Measurements from ENCODE around the gene DMTF1.
"Not testable (repeated sequence)": the region's sequence is repeated elsewhere in the genome, so short reads cannot be mapped to it uniquely, and the experiment has no call there.

DMTF1 gene

DNA sequence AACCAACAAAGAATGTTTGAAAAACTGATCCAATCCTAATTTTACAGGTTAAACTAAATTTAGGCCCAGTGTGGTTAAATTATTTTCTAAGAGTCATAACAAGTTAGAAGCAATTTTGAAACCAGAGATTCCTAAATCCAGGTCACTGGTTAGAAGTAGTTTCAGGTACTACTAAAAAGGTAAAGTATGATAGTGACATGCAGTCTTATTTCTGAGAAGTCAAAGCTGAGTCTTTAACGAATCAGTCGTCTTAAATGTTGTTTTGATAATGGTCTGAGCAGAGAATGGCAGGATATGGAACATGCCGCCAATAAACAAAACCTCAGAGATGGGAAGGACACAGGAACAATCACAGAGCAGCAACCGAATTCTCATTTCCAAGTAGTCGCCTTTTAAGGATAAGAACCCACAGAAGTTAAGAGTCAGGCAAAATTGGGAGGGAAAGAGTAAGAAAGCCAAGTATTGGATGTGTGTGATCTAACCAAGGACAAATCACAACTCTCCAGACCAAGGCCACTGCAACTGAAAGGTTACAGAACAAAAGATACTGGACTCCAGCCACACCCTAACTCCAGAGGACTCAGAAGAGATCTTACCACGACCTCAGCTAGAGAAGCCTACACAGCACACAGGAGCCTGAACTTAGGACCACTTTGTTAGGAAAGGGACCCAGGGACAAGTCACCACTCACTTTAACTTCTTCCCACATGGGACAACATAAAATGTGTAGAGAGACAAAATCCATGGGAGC is 47.6 kb downstream of the DMTF1 start:
- DNase-seq: no peak

DNA sequence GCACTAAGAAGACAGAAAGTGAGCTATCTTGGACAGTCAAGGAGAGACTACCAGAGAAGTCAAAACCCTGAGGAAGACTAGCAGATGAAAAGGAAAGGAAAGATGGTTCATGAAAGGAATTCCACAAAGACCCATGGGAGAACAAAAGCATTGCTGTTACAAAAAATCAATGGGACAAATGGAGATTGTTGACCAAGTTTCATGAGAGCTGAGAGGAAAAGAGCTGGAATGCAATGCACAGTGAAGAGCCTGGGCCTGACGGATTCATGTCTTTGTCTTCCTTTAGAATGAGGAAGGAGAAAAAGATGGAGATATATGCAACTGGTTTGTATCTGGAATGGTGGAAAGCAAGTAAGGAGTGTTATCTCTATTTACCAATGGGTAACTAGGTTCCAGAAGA is 50.0 kb downstream of the DMTF1 start:
- no peak for DNase-seq

DNA sequence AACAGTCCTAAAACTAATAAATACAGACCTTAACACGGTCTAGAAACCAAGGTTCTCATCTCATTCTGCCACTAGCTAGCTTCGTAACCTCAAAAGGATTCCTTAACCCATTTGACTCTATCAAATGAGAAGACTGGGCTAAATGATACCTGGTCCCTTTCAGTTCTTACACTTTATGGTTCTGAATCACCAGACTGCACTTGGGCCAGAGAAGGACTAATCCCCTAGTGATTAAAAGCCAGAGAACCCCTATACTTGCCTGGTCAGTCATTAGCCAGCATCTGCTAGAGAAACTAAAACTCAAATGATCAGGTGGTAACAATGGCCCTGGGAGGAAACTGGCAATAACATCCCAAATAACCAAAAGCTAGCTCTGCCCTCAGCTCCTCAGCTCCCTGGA is 50.5 kb downstream of the DMTF1 start:
- no peak for DNase-seq

DNA sequence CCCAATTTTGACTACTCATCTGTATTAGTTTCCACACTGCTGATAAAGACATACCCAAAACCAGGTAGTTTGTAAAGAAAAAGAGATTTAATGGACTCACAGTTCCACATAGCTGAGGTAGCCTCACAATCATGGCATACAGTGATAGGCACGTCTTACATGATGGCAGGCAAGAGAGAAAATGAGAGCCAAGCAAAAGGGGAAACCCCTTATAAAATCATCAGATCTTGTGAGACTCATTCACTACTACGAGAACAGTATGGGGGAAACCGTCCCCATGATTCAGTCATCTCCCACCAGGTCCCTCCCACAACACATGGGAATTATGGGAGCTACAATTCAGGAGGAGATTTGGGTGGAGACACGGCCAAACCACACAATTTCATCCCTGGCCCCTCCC is 51.7 kb downstream of the DMTF1 start:
- not testable (repeated sequence) for DNase-seq

DNA sequence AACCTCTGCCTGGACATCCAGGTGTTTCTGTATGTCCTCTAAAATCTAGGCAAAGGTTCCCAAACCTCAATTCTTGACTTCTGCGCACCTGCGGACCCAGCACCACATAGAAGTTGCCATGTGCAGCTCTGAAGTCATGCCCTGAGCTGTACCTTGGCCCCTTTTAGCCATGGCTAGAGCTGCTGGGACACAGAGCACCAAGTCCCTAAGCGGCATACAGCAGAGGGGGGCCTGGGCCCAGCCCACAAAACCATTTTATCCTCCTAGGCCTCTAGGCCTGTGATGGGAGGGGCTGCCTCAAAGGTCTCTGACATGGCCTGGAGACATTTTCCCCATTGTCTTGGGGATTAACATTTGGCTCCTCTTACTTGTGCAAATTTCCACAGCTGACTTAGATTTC is 52.7 kb downstream of the DMTF1 start:
- no peak for DNase-seq

DNA sequence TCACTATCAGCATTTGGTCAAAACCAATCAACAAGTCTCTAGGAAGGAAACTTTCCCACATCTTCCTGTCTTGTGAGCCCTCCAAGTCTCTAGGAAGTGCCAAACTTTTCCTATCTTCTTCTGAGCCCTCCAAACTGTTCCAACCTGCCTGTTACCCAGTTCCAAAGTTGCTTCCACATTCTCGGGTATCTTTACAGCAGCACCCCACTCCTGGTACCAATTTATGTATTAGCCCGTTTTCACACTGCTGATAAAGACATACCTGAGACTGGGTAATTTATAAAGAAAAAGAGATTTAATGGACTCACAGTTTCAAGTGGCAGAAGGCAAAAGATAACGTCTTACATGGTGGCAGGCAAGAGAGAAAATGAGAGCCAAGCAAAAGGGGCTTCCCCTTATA is 53.4 kb downstream of the DMTF1 start:
- DNase-seq: not testable (repeated sequence)

DNA sequence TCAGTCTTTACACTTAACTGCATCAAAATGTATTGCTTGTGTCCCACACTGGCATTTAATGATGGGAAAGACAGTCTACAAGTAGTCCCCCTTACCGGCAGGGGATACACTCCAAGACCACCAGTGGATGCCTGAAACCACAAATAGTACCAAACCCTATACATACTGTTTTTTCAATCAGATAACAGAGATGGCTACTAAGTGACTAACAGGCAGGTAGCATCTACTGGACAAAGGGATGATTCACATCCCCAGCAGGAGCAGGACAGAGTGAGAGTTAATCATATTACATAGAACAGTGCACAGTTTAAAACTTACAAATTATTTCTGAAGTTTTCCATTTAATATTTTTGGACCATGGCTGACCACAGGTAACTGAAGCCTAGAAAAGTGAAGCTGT is 54.1 kb downstream of the DMTF1 start:
- DNase-seq: no peak

DNA sequence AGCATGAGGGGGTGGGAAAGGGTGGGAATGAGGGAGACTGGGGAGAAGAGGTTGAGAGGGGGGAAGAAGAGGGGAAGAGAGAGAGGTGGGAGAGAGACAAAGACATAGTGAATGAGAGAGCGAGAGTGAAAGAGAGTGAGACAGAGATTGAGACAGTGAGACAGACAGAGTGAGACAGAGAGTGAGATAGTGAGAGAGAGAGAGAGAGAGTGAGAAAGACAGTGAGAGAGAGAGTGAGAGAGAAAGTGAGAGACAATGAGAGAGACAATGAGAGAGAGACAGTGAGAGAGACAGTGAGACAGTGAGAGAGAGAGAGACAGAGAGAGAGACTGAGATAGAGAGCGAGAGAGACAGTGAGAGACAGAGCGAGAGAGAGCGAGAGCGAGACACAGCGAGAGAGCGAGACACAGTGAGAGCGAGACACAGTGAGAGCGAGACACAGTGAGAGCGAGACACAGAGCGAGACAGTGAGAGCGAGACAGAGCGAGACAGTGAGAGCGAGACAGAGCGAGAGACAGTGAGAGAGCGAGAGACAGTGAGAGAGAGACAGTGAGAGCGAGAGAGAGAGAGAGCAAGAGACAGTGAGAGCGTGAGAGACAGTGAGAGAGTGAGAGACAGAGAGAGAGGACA is 57.2 kb downstream of the DMTF1 start:
- no peak for DNase-seq

DNA sequence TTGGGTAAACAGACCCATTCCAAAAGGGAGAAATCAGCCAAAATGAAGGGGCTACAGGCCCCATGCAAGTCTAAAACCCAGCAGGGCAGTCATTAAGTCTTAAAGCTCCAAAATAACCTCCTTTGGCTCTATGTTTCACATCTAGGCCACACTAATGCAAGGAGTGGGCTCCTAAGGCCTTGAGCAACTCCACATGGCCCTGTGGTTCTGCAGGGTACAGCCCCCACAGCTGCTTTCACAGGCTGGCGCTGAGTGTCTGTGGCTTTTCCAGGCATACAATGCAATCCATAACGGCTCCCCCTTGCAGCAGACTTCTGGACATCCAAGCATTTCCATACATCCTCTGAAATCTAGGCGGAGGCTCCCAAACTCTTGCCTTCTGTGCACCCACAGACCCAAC is 58.3 kb downstream of the DMTF1 start:
- DNase-seq: no peak

DNA sequence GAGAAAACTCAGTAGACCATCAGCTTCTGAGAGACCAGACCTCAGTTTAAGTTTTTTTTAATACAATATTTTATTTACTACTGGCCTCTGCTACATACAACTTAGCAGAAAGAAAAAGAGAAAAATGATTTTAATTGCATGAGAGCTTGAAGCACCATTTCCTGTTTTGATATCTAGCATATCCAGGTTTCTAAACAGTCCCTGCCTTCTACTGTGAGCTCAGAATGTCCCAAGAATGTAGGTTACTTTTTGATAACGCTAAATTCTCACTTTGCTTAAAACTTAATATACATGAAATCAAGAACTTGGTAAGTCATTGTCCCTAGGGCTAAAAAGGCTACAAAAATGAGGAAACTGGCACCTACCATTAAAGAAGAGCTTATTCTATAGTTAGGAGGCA is 60.2 kb downstream of the DMTF1 start:
- DNase-seq: no peak

DNA sequence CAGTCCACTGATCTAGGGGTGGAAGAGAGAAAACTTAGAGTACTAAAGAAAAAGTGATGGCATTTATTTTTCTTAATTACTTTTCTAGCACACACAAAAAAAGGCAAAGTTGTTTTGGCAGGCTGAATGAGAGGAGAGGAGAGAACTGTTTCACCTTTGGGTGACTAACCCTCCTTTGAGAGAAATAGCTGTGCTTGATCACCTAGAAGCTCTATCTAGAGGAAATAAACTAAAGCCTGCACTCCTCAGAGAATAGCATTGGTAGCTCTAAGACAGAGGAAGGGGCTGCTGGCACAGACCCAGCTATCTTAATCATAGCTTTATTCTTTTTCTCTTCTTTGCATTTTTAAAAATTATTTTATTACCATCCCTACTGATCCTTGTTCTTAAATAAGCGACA is 61.0 kb downstream of the DMTF1 start:
- no peak for DNase-seq

DNA sequence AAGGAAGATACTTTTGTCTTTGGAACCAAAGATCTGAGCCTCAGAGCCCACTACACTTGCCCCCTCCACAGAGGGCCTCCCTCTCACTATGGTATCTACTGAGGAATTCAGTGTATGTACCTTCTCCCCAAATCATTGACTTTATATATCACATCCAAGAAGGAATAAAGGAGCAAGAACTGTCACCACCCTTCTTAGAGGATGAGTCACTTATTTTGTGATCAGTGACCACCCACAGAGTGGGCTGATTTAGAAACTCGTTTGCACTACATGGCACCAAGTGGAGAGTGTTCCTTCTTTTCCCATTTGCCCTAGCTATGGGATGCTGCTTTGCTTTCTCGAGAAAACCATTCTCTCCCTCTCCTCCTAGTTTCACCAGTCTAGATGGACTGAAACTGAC is 61.6 kb downstream of the DMTF1 start:
- DNase-seq: no peak

DNA sequence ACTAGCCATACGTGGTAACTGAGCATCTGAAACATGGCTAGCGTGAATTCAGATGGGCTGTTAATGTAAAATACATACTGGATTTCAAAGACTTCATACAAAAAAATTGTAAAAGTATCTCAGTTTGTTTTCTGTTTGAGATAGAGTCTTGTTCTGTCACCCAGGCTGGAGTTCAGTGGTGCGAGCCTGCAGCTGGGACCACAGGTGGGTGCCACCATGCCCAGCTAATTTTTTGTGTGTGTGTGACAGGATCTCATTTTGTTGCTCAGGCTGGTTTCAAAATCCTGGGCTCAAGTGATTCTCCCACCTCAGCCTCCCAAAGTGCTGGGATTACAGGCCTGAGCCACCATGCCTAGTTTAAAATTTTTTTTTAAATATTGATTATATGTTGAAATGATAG is 62.8 kb downstream of the DMTF1 start:
- no peak for DNase-seq

DNA sequence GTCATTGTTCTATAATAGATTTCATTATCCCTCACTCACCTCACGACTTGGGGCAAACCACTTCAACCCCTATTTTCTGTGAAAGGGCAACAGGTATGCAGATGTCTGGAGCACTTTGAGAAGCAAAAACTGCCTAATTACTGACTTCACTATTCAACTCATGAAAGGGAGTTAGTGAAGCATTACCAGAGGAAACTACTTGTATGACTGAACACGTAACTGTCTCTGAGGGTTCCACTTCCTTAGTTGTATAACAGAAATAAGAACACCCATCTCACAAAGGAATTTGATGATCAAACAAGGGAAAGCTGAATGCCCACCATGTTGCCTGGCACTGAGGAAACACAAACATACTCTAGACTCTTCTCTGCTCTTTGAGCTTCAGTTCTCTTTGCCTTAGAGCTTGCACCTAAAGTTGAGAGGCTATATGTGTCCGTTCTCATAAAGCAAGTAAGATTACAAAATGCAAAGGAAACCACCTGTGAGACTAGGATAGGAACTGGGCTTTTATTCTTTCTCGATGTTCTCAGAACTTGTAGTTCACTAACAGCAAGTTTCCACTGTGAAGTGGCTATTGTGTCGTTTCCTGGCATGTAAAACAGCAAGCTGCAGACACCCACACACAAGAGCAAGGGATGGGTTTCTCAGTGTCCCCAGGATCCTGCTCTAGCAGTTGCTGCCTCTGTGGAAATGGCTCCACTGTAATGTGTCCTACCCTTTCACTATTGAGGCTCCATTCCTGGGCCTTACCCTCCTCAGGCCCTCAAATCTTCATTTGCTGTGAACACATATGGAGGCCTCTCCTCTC is 64.7 kb downstream of the DMTF1 start:
- DNase-seq: no peak

DNA sequence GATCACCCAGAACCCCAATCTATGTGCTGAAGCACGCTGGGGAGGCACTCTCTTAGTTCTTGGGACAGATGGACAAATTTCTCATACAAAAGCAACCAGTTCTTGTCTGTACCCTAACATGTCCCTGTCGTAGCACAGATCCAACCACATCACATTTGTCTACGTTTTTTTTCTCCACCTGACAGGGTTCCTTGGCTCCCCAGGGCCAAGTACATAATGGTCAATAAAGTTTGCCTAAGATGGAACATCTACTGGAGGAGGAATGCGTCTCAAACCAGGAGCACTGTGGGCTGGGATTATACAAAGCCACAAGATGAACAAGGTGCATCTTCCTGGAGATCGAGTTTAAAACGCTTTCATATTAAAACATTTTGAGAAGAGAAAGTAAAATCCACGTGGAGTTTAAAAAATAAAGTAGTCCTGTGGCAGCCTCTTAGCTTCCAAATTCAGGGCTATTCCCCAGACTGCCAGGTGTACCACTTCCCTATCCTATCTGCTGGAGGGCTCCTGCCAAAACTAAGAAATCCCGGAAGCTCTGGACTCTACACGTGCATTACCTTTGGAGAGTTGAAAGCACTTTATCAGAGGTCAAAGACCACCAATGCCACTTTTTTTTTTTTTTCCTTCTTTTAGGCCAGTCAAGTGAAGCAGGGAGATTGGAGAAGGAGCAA is 65.9 kb downstream of the DMTF1 start:
- DNase-seq: no peak

DNA sequence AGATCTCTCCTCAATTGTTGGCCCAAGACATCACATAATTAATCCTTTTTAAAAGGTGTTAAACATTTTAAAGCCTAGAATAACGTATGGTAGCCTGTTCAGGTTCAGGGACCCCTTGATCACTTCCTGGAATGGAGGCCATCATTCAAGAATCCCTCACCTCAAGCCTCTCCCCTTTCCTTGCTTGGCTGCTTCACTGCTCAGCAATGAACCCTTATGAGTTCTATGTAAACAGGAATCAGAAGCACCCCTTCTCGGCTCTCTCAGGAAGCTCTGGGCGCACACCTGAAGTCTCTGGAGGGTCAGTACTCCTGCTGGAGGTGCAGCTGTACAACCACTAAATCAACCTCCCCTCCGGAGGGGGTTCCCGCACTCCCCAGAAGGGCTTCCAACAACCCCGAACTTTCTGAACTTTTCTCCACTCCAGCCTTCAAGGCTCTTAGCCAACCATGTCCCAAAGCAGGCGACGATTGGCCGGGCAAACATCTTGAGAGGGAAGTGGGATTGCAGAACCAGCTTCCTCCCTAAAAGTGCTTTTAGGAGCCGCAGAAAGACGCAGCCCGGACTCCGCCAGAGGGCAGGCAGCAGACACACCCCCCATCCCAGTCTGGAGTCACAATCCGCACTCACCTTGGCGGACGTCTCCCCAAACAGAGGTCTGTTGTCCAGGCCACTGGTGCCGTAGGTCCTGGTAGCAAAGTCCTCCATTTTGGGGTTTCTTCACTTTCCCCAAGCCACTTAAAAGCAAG is 66.7 kb downstream of the DMTF1 start:
- DNase-seq: no peak

DNA sequence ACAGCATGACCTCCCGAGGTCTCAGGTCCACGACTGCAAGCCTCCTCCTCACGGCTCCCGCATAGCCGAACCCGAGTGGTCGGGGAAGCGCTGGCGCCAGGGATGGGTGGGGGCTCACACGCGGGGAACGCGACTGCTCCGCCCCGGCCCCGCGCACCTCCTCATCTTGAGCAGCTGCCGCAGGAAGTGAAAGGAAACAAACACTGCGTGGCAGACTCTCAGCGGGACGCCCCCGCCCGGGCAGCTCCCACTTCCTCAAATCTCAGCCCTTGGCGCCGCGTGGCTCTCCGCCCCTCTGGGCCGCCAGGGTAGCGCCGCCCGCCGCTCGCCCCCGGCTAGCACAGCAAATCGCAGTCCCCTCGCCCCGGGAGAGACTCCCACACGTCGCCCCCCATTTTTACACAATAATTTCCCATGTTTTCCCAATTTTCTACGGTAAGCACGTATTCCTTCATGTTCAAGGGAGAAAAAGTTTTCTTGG is 67.3 kb downstream of the DMTF1 start, which contains the start of gene TMEM243:
Gene TMEM243 (minus strand): TSS at position 188 of the 481 bp plus-strand sequence. CDS start 229 bp downstream, outside the sequence.
- DNase-seq: peak; percentile 28

DNA sequence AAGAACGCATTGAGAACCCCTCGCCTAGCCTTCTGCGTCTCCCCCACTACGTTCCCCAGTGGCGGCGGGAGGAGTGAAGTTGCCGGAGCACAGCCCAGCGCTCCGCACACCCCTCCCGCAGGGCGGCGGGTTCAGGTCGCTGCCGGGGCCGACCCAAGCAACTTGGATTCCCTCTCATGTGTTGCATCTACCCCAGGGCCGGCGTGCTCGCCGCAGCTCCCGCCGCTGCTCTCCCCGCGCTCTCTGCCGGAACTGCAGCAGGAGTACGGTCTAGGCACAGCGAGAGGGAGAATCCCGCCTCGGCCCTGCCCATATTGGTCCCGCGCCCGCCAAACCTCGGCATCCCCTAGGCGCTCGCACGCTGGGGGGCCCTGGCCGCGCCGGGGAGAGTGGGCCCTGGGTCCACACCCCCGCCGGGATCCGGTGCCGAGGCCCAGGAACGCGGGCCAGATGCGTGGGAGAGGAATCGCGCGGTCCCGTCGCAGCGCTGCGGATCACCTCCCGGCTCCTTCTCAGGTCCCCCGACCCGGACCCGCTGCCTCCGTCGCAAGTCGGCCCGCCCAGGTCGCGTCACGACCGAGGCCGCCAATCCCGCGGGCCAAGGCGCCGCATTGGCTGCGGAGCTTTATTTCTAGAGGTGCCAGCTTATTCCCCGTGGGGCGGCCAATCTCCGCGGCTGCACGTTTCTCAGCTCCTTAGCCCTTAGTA is 67.9 kb downstream of the DMTF1 start:
- no peak for DNase-seq

DNA sequence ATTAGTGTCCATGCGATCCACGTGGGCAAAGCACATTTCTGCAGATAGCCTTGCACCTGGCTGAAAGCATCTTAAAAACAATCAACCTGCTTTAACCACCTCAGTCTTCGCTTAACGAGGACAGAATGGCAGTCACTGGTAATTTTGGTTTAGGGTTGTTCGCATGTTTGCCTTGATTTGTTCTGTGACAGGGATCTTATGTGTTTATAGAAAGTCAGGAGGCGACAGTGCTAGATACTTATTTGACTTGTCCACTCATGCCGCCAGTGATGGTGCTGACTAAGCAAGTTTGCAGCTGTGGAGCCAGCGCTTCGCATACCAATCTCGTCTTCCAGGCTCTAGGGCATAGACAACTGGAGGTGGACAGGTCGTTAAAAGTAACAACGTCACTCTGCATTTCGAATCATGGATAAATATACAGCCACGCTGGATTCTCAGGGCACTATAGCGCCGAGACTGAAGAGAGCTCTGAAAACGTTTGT is 68.5 kb downstream of the DMTF1 start:
- no peak for DNase-seq

DNA sequence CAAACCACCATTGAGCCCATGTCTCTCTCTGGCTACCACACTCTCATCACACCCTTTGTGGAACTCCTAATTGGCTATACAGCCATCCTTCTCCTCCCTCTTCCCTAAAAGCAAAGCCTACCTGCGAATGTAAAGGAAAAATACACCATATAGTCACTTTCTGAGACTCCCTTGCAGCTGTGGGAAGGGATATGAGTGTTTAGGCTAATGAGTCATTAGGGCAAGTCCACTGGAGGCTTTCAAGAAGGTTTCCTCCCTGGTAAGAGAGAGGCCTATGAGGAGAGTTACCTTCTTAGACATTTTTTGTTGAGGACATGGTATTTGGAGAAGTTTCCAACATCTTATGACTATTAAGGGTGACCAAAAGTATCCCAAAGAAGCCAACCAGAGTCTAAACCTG is 71.4 kb downstream of the DMTF1 start:
- no peak for DNase-seq

DNA sequence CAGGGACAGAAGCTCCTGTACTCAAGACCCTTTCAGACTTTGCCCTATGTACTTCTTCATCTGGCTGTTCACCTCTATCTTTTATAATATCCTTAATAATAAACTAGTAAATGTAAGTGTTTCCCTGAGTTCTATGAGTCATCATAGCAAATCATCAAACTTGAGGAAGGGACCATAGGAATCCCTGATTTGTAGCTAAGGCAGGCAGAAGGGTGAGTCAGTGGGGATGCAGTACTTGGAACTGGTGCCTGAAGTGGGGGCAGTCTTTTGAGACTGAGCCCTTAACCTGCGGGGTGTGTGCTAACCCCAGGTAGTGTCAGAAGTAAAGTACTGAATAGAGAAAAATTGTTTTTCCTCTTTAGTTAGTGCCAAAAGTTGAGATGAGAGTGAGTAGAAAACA is 73.4 kb downstream of the DMTF1 start:
- DNase-seq: no peak

DNA sequence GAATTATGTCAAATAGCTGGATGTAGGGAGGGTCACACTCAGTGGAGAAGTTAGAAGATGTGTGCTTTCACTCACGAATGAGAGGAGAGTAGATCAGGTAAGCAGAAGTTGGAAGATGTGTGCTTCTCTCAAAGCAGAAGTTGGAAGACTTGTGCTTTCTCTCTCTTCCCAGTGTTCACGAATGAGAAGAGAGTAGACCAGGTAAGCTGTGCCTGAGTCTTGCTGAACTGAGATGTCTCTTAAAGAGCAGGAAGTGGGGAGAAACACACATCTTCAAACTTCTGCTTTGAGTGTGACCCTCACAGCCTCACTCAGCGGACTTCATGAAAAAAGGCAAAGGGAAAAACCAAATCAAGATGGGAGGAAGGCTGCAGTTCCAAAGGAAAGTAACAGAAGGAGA is 74.2 kb downstream of the DMTF1 start:
- DNase-seq: no peak
